ENCODE data around the gene NACA. TPM values are rescaled to one million over a fixed set of nuclear protein-coding genes. Genes with fewer than 3 reads are reported as not detected.

The NACA gene
- total and polyA plus RNA-seq, 2 experiments from 2014 or later = 1,081 to 2,495 TPM

DNA sequence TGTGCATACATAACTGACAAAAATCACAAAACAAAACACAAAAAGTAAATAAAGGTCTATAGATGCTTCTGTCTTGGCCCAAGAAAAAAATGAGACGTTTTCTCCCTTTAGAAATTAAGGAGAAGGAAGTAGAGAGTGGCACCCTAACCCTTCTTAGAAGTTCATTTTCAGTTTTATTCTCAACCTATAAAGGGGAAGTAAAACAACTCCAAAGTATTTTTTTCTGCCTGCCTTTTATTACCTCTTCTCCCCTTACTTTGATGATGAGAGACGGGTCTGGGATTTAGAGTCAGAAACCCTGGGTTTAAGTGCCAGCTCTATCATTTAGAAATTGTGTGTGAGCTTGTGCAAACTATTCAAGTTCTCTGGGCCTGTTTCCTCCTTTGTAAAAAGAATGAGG lies 24.3 kb upstream of the NACA start (continued):
- TF ChIP-seq, protein P1, sequence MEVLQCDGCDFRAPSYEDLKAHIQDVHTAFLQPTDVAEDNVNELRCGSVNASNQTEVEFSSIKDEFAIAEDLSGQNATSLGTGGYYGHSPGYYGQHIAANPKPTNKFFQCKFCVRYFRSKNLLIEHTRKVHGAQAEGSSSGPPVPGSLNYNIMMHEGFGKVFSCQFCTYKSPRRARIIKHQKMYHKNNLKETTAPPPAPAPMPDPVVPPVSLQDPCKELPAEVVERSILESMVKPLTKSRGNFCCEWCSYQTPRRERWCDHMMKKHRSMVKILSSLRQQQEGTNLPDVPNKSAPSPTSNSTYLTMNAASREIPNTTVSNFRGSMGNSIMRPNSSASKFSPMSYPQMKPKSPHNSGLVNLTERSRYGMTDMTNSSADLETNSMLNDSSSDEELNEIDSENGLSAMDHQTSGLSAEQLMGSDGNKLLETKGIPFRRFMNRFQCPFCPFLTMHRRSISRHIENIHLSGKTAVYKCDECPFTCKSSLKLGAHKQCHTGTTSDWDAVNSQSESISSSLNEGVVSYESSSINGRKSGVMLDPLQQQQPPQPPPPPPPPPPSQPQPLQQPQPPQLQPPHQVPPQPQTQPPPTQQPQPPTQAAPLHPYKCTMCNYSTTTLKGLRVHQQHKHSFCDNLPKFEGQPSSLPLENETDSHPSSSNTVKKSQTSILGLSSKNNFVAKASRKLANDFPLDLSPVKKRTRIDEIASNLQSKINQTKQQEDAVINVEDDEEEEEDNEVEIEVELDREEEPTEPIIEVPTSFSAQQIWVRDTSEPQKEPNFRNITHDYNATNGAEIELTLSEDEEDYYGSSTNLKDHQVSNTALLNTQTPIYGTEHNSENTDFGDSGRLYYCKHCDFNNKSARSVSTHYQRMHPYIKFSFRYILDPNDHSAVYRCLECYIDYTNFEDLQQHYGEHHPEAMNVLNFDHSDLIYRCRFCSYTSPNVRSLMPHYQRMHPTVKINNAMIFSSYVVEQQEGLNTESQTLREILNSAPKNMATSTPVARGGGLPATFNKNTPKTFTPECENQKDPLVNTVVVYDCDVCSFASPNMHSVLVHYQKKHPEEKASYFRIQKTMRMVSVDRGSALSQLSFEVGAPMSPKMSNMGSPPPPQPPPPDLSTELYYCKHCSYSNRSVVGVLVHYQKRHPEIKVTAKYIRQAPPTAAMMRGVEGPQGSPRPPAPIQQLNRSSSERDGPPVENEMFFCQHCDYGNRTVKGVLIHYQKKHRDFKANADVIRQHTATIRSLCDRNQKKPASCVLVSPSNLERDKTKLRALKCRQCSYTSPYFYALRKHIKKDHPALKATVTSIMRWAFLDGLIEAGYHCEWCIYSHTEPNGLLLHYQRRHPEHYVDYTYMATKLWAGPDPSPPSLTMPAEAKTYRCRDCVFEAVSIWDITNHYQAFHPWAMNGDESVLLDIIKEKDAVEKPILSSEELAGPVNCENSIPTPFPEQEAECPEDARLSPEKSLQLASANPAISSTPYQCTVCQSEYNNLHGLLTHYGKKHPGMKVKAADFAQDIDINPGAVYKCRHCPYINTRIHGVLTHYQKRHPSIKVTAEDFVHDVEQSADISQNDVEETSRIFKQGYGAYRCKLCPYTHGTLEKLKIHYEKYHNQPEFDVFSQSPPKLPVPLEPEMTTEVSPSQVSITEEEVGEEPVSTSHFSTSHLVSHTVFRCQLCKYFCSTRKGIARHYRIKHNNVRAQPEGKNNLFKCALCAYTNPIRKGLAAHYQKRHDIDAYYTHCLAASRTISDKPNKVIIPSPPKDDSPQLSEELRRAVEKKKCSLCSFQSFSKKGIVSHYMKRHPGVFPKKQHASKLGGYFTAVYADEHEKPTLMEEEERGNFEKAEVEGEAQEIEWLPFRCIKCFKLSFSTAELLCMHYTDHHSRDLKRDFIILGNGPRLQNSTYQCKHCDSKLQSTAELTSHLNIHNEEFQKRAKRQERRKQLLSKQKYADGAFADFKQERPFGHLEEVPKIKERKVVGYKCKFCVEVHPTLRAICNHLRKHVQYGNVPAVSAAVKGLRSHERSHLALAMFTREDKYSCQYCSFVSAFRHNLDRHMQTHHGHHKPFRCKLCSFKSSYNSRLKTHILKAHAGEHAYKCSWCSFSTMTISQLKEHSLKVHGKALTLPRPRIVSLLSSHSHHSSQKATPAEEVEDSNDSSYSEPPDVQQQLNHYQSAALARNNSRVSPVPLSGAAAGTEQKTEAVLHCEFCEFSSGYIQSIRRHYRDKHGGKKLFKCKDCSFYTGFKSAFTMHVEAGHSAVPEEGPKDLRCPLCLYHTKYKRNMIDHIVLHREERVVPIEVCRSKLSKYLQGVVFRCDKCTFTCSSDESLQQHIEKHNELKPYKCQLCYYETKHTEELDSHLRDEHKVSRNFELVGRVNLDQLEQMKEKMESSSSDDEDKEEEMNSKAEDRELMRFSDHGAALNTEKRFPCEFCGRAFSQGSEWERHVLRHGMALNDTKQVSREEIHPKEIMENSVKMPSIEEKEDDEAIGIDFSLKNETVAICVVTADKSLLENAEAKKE (CRISPR knock-in tag; IDR thresholded peaks at IDR 0.05) = no peak
- TF ChIP-seq, protein P2, sequence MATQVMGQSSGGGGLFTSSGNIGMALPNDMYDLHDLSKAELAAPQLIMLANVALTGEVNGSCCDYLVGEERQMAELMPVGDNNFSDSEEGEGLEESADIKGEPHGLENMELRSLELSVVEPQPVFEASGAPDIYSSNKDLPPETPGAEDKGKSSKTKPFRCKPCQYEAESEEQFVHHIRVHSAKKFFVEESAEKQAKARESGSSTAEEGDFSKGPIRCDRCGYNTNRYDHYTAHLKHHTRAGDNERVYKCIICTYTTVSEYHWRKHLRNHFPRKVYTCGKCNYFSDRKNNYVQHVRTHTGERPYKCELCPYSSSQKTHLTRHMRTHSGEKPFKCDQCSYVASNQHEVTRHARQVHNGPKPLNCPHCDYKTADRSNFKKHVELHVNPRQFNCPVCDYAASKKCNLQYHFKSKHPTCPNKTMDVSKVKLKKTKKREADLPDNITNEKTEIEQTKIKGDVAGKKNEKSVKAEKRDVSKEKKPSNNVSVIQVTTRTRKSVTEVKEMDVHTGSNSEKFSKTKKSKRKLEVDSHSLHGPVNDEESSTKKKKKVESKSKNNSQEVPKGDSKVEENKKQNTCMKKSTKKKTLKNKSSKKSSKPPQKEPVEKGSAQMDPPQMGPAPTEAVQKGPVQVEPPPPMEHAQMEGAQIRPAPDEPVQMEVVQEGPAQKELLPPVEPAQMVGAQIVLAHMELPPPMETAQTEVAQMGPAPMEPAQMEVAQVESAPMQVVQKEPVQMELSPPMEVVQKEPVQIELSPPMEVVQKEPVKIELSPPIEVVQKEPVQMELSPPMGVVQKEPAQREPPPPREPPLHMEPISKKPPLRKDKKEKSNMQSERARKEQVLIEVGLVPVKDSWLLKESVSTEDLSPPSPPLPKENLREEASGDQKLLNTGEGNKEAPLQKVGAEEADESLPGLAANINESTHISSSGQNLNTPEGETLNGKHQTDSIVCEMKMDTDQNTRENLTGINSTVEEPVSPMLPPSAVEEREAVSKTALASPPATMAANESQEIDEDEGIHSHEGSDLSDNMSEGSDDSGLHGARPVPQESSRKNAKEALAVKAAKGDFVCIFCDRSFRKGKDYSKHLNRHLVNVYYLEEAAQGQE (IDR thresholded peaks at IDR 0.05; ENCODE audit: unreplicated experiment) = no peak
- TF ChIP-seq ZNF331 (CRISPR knock-in tag; IDR thresholded peaks at IDR 0.05; ENCODE audit: low read depth) = no peak
- TF ChIP-seq CREB1 (CRISPR knock-in tag; IDR thresholded peaks at IDR 0.05; ENCODE audit: low read depth) = no peak
- TF ChIP-seq ZNF114 (CRISPR knock-in tag; IDR thresholded peaks at IDR 0.05) = no peak
- TF ChIP-seq, protein P3, sequence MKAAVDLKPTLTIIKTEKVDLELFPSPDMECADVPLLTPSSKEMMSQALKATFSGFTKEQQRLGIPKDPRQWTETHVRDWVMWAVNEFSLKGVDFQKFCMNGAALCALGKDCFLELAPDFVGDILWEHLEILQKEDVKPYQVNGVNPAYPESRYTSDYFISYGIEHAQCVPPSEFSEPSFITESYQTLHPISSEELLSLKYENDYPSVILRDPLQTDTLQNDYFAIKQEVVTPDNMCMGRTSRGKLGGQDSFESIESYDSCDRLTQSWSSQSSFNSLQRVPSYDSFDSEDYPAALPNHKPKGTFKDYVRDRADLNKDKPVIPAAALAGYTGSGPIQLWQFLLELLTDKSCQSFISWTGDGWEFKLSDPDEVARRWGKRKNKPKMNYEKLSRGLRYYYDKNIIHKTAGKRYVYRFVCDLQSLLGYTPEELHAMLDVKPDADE (IDR thresholded peaks at IDR 0.05) = no peak
